GDM1 (cell line): ENCODE measurements around the gene CST11.

ENCODE experiments used
- DNase-seq: peaks from one replicate; lab custom pipeline; 2025; lab: John Stamatoyannopoulos, UW

Gene CST11

GRCh38 chr20:23453549-23454543 lies 1.2 kb upstream of the CST11 start:
- no peak for DNase-seq

GRCh38 chr20:23451956-23452487 lies 654 bp downstream of the CST11 start:
- no peak for DNase-seq

- no peak for DNase-seq
Measured at GRCh38 chr20:23450877-23451276, 1.8 kb downstream of the CST11 start.

GRCh38 chr20:23449421-23449820 lies 3.3 kb downstream of the CST11 start:
- peak; percentile 38 for DNase-seq

- DNase-seq = no peak
Measured at GRCh38 chr20:23448167-23448566, 4.5 kb downstream of the CST11 start.

GRCh38 chr20:23446505-23446904 lies 6.2 kb downstream of the CST11 start:
- DNase-seq = peak; percentile 29

- no peak for DNase-seq
Measured at GRCh38 chr20:23445596-23446217, 7.0 kb downstream of the CST11 start.

- no peak for DNase-seq
Measured at GRCh38 chr20:23444859-23445258, 7.8 kb downstream of the CST11 start.

- DNase-seq = no peak
Measured at GRCh38 chr20:23442436-23442835, 10.2 kb downstream of the CST11 start.

GRCh38 chr20:23441850-23442313 lies 10.8 kb downstream of the CST11 start:
- peak; percentile 66 for DNase-seq

GRCh38 chr20:23440004-23440403 lies 12.7 kb downstream of the CST11 start:
- no peak for DNase-seq

- no peak for DNase-seq
Measured at GRCh38 chr20:23438661-23439060, 14.0 kb downstream of the CST11 start.

- DNase-seq = no peak
Measured at GRCh38 chr20:23437126-23437899, 15.4 kb downstream of the CST11 start.

- DNase-seq = no peak
Measured at GRCh38 chr20:23436681-23437080, 16.0 kb downstream of the CST11 start.

GRCh38 chr20:23435626-23436539 lies 16.8 kb downstream of the CST11 start:
- DNase-seq = no peak

- no peak for DNase-seq
Measured at GRCh38 chr20:23434521-23435313, 18.0 kb downstream of the CST11 start.

- DNase-seq = no peak
Measured at GRCh38 chr20:23433628-23434027, 19.0 kb downstream of the CST11 start.

GRCh38 chr20:23425129-23425528 lies 27.5 kb downstream of the CST11 start:
- no peak for DNase-seq

- peak; percentile 90 for DNase-seq
Measured at GRCh38 chr20:23420943-23421931, 31.4 kb downstream of the CST11 start, which contains the start of gene NAPB. Gene NAPB, minus strand, starts transcription at chr20:23421488. Its CDS starts 86 bp downstream, at chr20:23421402.
